HEK293 (cell line): ENCODE data around the gene PDP2.

Experiments
- CTCF ChIA-PET: fragments of 350-600 bp; formaldehyde crosslinking; extraction: SDS; loops from one replicate; lab custom pipeline; 2021; ENCODE audit warnings: antibody characterized with exemption; lab: Yijun Ruan, JAX
- POLR2A ChIA-PET: fragments of 300-600 bp; formaldehyde crosslinking; extraction: SDS; loops from one replicate; lab custom pipeline; 2020; ENCODE audit warnings: antibody characterized with exemption, inconsistent platforms; lab: Yijun Ruan, JAX
- H3K27ac ChIP-seq: fragments of 200-500 bp; sonication (Bioruptor generic); 2 replicates; pipeline ENCODE4 v1.5.1; 2014; ENCODE audit warnings: low read depth, low read length, control low read depth, inconsistent platforms; ENCODE audit errors: extremely low read depth
- H3K36me3 ChIP-seq, 2 experiments: fragments of 200-500 bp in 1 of 2; sonication (Bioruptor generic) in 1 of 2; 1 replicate in 1 of 2; 2 replicates in 1 of 2; pipeline ENCODE4 v1.5.1; 2014 to 2017; ENCODE audit warnings: inconsistent platforms in 2 of 2, low read length in 2 of 2; ENCODE audit not compliant: control insufficient read depth in 2 of 2, insufficient read depth in 1 of 2
- H3K4me1 ChIP-seq: fragments of 200-500 bp; sonication (Bioruptor generic); 2 replicates; pipeline ENCODE4 v1.5.1; 2014; ENCODE audit warnings: mild to moderate bottlenecking, low read length, inconsistent platforms; ENCODE audit not compliant: control insufficient read depth, insufficient read depth
- H3K4me3 ChIP-seq: 2 replicates; pipeline ENCODE4 v1.5.1; 2011; ENCODE audit warnings: low read depth, mild to moderate bottlenecking, control low read depth, low read length, moderate library complexity
- H3K9me3 ChIP-seq: fragments of 200-500 bp; sonication (Bioruptor generic); 2 replicates; pipeline ENCODE4 v1.5.1; 2014; ENCODE audit warnings: low read depth, low read length, inconsistent platforms; ENCODE audit not compliant: control insufficient read depth, insufficient read depth
- GLIS1 ChIP-seq: fragments of 450-650 bp; formaldehyde crosslinking; IDR thresholded peaks from 2 replicates; pipeline ENCODE4 v1.5.1; 2016; ENCODE audit warnings: missing biosample characterization, missing genetic modification characterization
- SALL2 ChIP-seq: fragments of 450-650 bp; formaldehyde crosslinking; IDR thresholded peaks from 2 replicates; pipeline ENCODE4 v1.5.0; 2017; ENCODE audit warnings: missing biosample characterization, mild to moderate bottlenecking, missing genetic modification characterization, borderline replicate concordance
- YY1 ChIP-seq: fragments of 450-650 bp; formaldehyde crosslinking; IDR thresholded peaks from 2 replicates; pipeline ENCODE4 v1.5.1; 2018; ENCODE audit warnings: missing biosample characterization, missing genetic modification characterization
- ZBTB11 ChIP-seq: fragments of 450-650 bp; formaldehyde crosslinking; conservative IDR thresholded peaks from 2 replicates; pipeline ENCODE4 v1.5.1; 2016; ENCODE audit warnings: low read depth, missing biosample characterization, missing genetic modification characterization
- ZBTB26 ChIP-seq: fragments of 450-650 bp; formaldehyde crosslinking; optimal IDR thresholded peaks from 2 replicates; pipeline ENCODE3; 2016; ENCODE audit warnings: missing biosample characterization, mild to moderate bottlenecking, missing genetic modification characterization
- ZFP3 ChIP-seq: fragments of 450-650 bp; formaldehyde crosslinking; IDR thresholded peaks from 2 replicates; pipeline ENCODE4 v1.5.1; 2016; ENCODE audit warnings: low read depth, missing biosample characterization, missing genetic modification characterization
- ZNF121 ChIP-seq: fragments of 450-650 bp; formaldehyde crosslinking; IDR thresholded peaks from 2 replicates; pipeline ENCODE4 v1.5.1; 2016; ENCODE audit warnings: missing biosample characterization, missing genetic modification characterization
- ZNF214 ChIP-seq: fragments of 450-650 bp; formaldehyde crosslinking; IDR thresholded peaks from 2 replicates; pipeline ENCODE4 v1.5.1; 2017; ENCODE audit warnings: missing biosample characterization, mild to moderate bottlenecking, missing genetic modification characterization, borderline replicate concordance
- ZNF26 ChIP-seq: fragments of 450-650 bp; formaldehyde crosslinking; IDR thresholded peaks from 2 replicates; pipeline ENCODE4 v1.5.1; 2016; ENCODE audit warnings: missing biosample characterization, missing genetic modification characterization
- ZNF280C ChIP-seq: fragments of 450-650 bp; formaldehyde crosslinking; IDR thresholded peaks from 2 replicates; pipeline ENCODE4 v1.5.1; 2016; ENCODE audit warnings: missing biosample characterization, missing genetic modification characterization
- ZNF302 ChIP-seq: fragments of 450-650 bp; formaldehyde crosslinking; IDR thresholded peaks from 2 replicates; pipeline ENCODE4 v1.5.1; 2016; ENCODE audit warnings: missing biosample characterization, missing genetic modification characterization, low read depth
- ZNF341 ChIP-seq: fragments of 450-650 bp; formaldehyde crosslinking; IDR thresholded peaks from 2 replicates; pipeline ENCODE4; 2016; ENCODE audit warnings: low read depth, missing biosample characterization, missing genetic modification characterization
- ZNF362 ChIP-seq: fragments of 450-650 bp; formaldehyde crosslinking; IDR thresholded peaks from 2 replicates; pipeline ENCODE4 v1.5.1; 2016; ENCODE audit warnings: missing biosample characterization, missing genetic modification characterization
- ZNF514 ChIP-seq: fragments of 450-650 bp; formaldehyde crosslinking; IDR thresholded peaks from 2 replicates; pipeline ENCODE4 v1.5.1; 2016; ENCODE audit warnings: missing biosample characterization, missing genetic modification characterization
- ZNF600 ChIP-seq: fragments of 450-650 bp; formaldehyde crosslinking; IDR thresholded peaks from 2 replicates; pipeline ENCODE4 v1.5.1; 2016; ENCODE audit warnings: missing biosample characterization, missing genetic modification characterization
- ZNF610 ChIP-seq: fragments of 450-650 bp; formaldehyde crosslinking; IDR thresholded peaks from 2 replicates; pipeline ENCODE4 v1.5.1; 2016; ENCODE audit warnings: missing biosample characterization, missing genetic modification characterization, borderline replicate concordance

The PDP2 gene

GRCh38 chr16:66921729-66922450 lies 41.6 kb downstream of the PDP2 start:
- POLR2A ChIA-PET = interaction anchor here (1.2 kb wide), 1 partner anchor 9 kb away, joined by 3 read pairs; no protein-coding TSS in a partner anchor
- no peaks in the 10 kb centered on the region for H3K9me3 ChIP-seq
- H3K36me3 ChIP-seq = no peaks in the 10 kb centered on the region
- H3K4me1 ChIP-seq = no peaks in the 10 kb centered on the region
- no peak overlapping the region for H3K27ac ChIP-seq
- no peak overlapping the region for H3K4me3 ChIP-seq
- TF ChIP-seq ZNF280C (tag by site-specific recombination) (no peak), ZBTB11 (tag by site-specific recombination) (no peak), ZNF26 (tag by site-specific recombination) (no peak), ZNF214 (tag by site-specific recombination) (no peak), SALL2 (tag by site-specific recombination) (no peak), ZNF341 (tag by site-specific recombination) (no peak), ZNF362 (tag by site-specific recombination) (no peak), ZNF121 (tag by site-specific recombination) (no peak), ZNF610 (tag by site-specific recombination) (no peak), YY1 (no peak), ZBTB26 (no peak), GLIS1 (tag by site-specific recombination) (no peak), ZFP3 (tag by site-specific recombination) (no peak), ZNF600 (tag by site-specific recombination) (no peak), ZNF302 (no peak), ZNF514 (tag by site-specific recombination) (no peak)
- TF ChIP-seq, all 188 proteins: peak for 0
- CTCF ChIA-PET = interaction anchor here (15.1 kb wide), 1 partner anchor 23 kb away, joined by 268 read pairs; no protein-coding TSS in a partner anchor
